ENCODE measurements around the gene SARDH. TPM values are rescaled to one million over a fixed set of nuclear protein-coding genes. Genes with fewer than 3 reads are reported as not detected.

The SARDH gene
- total and polyA plus RNA-seq, 7 experiments from 2014 or later, result 0.73 to 27.2 (median 11.0) TPM

GRCh38 chr9:133658442-133659431 lies 79.4 kb downstream of the SARDH start:
- Histone ChIP-seq H3K27me3 (ENCODE audit: control insufficient read depth in 2 of 2, insufficient read depth in 2 of 2, low read length in 2 of 2) (no peaks in the 10 kb centered on the region), H3K4me3 (ENCODE audit: low read length) (peak overlapping the region; percentile 17), H3K9me3 (ENCODE audit: control insufficient read depth in 2 of 3, low read length in 3 of 3) (no peaks in the 10 kb centered on the region), H3K27ac (ENCODE audit: low read depth, low read length) (no peak overlapping the region), H3K4me1 (ENCODE audit: control insufficient read depth in 2 of 2, insufficient read depth in 2 of 2, low read length in 2 of 2) (peaks cover 0 to 42% of the 10 kb centered on the region in 2 donors), H3K36me3 (ENCODE audit: control insufficient read depth in 2 of 3, insufficient read depth in 3 of 3, low read length in 3 of 3) (peaks cover 0 to 5% (median 0%) of the 10 kb centered on the region in 3 experiments)
- peaks cover 0 to 48% (median 0%) of the 10 kb centered on the region in 5 donors for H3K27me3 Mint-ChIP-seq
- H3K4me1 Mint-ChIP-seq, result peaks cover 2 to 51% (median 43%) of the 10 kb centered on the region in 7 donors
- no peaks in the 10 kb centered on the region for H3K9me3 Mint-ChIP-seq
- ChIA-PET POLR2A (interaction anchor here (0.6 to 4.9 kb wide), 9 partner anchors 18 to 362 kb away, joined by 3 to 39 read pairs (median 3); no protein-coding TSS in a partner anchor), CTCF (interaction anchor here (0.6 to 2.8 kb wide), 8 partner anchors 25 to 84 kb away, joined by 3 to 10 read pairs (median 4); no protein-coding TSS in a partner anchor)
- ATAC-seq (no peak), DNase-seq (peak in 1 of 9 donors; percentile 12)
- intact Hi-C loops (cut with micrococcal nuclease), result loop anchor here in 1 of 2 donors (5.0 kb wide), 2 partner anchors 44 to 69 kb away; no protein-coding TSS in a partner anchor
- peak overlapping the region in 9 of 10 donors; percentile 74 to 82 (median 76) for H3K4me3 Mint-ChIP-seq
- no peaks in the 10 kb centered on the region for H3K36me3 Mint-ChIP-seq
- H3K27ac Mint-ChIP-seq, result peak overlapping the region in 8 of 9 donors; percentile 36 to 91 (median 81)

DNA sequence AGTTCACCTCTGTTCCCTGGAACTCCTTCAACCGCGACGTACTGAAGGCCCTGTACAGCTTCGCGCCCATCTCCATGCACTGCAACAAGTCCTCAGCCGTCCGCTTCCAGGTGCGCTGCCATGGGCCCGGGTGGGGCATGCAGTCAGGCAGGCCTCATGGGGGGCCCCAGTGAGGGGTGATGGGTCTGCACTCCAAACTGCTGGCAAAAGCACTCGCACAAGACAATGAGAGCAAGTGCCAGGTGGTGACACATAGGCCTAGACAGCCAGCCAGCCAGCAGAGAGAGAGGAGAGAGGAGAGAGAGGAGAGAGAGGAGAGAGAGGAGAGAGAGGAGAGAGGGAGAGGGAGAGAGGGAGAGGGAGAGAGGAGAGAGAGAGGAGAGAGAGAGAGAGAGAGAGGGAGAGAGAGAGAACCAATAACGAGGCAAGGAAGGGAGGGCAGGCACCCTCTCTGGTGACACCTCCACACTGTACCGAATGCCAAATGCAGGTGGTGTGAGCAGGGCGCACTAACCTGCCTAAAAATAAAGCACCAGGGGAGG lies 81.0 kb downstream of the SARDH start:
- DNase-seq (peak in 7 of 9 donors; percentile 14 to 39 (median 32)), ATAC-seq (peak; percentile 51)
- intact Hi-C loops (cut with micrococcal nuclease), result loop anchor here in 1 of 2 donors (5.0 kb wide), 2 partner anchors 45 to 70 kb away; no protein-coding TSS in a partner anchor
- Histone ChIP-seq H3K27me3 (ENCODE audit: control insufficient read depth in 2 of 2, insufficient read depth in 2 of 2, low read length in 2 of 2) (no peaks in the 10 kb centered on the region), H3K9me3 (ENCODE audit: control insufficient read depth in 2 of 3, low read length in 3 of 3) (no peaks in the 10 kb centered on the region), H3K36me3 (ENCODE audit: control insufficient read depth in 2 of 3, insufficient read depth in 3 of 3, low read length in 3 of 3) (no peaks in the 10 kb centered on the region), H3K4me1 (ENCODE audit: control insufficient read depth in 2 of 2, insufficient read depth in 2 of 2, low read length in 2 of 2) (peaks cover 0 to 42% of the 10 kb centered on the region in 2 donors), H3K27ac (ENCODE audit: low read depth, low read length) (peak overlapping the region; percentile 56), H3K4me3 (ENCODE audit: low read length) (peak overlapping the region; percentile 6)
- Mint-ChIP-seq H3K36me3 (no peaks in the 10 kb centered on the region), H3K4me1 (peaks cover 2 to 51% (median 43%) of the 10 kb centered on the region in 7 donors), H3K4me3 (peak overlapping the region; percentile 39 to 90 (median 78)), H3K27ac (peak overlapping the region in 8 of 9 donors; percentile 56 to 91 (median 84)), H3K27me3 (peaks cover 0 to 51% (median 0%) of the 10 kb centered on the region in 5 donors), H3K9me3 (no peaks in the 10 kb centered on the region)
- POLR2A ChIA-PET, result interaction anchor here (1.0 to 4.9 kb wide), 9 partner anchors 16 to 59 kb away, joined by 3 to 39 read pairs (median 4); no protein-coding TSS in a partner anchor
- CTCF ChIA-PET, result interaction anchor here (0.7 to 2.8 kb wide), 7 partner anchors 26 to 173 kb away, joined by 3 to 10 read pairs (median 3); no protein-coding TSS in a partner anchor

DNA sequence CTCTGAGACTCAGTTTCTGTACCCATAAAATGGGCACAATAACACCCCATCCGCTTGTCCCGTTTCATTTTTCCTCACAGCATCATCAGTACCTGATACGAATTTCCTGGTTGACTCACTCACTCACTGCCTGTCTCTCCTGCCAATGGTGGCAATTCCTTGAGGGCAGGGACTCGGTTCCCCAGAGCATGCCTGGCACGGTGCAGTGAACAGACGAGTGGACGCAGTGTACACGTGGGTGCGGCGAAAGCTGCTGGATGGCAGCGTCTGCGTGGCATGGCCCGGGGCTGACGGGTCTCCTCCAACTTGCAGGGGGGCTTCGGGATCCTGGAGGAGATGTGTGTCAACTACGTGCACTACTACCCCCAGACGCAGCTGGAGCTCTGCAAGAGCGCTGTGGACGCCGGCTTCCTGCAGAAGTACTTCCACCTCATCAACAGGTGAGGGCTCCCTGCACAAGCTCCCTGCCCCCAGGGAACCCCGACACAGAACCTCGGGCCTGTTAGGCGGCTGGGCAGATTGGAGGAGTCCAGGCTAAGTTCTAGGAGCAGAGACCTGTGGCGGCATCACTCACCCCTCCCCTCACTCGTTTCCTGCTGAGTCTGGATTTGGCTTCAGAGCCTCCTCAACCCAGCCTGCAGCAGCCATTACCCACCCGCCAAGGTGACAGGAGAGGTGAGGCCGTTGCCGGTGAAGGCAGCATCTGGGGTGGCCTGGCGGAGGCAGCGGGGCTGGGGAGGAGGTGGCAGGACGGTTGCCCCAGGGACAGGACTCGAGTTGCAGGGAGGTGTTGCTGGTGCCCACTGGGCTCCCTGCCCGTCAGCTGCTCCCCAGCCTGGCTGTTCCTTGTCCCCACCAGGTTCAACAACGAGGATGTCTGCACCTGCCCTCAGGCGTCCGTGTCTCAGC lies 81.7 kb downstream of the SARDH start:
- ChIA-PET POLR2A (interaction anchor here (0.6 to 4.9 kb wide), 8 partner anchors 20 to 513 kb away, joined by 3 to 39 read pairs (median 4); no protein-coding TSS in a partner anchor), CTCF (interaction anchor here (0.6 to 2.4 kb wide), 11 partner anchors 21 to 172 kb away, joined by 3 to 17 read pairs (median 3); no protein-coding TSS in a partner anchor)
- ATAC-seq (peak; percentile 73), DNase-seq (peak in 8 of 9 donors; percentile 31 to 77 (median 70))
- Histone ChIP-seq H3K4me3 (ENCODE audit: low read length) (peak overlapping the region; percentile 6), H3K36me3 (ENCODE audit: control insufficient read depth in 2 of 3, insufficient read depth in 3 of 3, low read length in 3 of 3) (no peaks in the 10 kb centered on the region), H3K27me3 (ENCODE audit: control insufficient read depth in 2 of 2, insufficient read depth in 2 of 2, low read length in 2 of 2) (no peaks in the 10 kb centered on the region), H3K27ac (ENCODE audit: low read depth, low read length) (peak overlapping the region; percentile 56), H3K4me1 (ENCODE audit: control insufficient read depth in 2 of 2, insufficient read depth in 2 of 2, low read length in 2 of 2) (peaks cover 0 to 42% of the 10 kb centered on the region in 2 donors), H3K9me3 (ENCODE audit: control insufficient read depth in 2 of 3, low read length in 3 of 3) (no peaks in the 10 kb centered on the region)
- Mint-ChIP-seq H3K27me3 (peaks cover 0 to 51% (median 0%) of the 10 kb centered on the region in 5 donors), H3K36me3 (no peaks in the 10 kb centered on the region), H3K4me1 (peaks cover 2 to 51% (median 43%) of the 10 kb centered on the region in 7 donors), H3K9me3 (no peaks in the 10 kb centered on the region), H3K4me3 (peak overlapping the region in 9 of 10 donors; percentile 68 to 90 (median 79)), H3K27ac (peak overlapping the region in 8 of 9 donors; percentile 55 to 91 (median 80))
- intact Hi-C loops (cut with micrococcal nuclease), result loop anchor here (1.0 to 5.0 kb wide), 8 partner anchors 21 to 123 kb away; no protein-coding TSS in a partner anchor

- intact Hi-C loops (cut with micrococcal nuclease), result loop anchor here (1.0 to 5.0 kb wide), 8 partner anchors 22 to 122 kb away; no protein-coding TSS in a partner anchor
- Mint-ChIP-seq H3K9me3 (no peaks in the 10 kb centered on the region), H3K27ac (no peak overlapping the region), H3K4me3 (peak overlapping the region in 1 of 10 donors; percentile 80), H3K27me3 (peaks cover 0 to 51% (median 0%) of the 10 kb centered on the region in 5 donors), H3K4me1 (peaks cover 2 to 51% (median 43%) of the 10 kb centered on the region in 7 donors), H3K36me3 (no peaks in the 10 kb centered on the region)
- no peaks in the 10 kb centered on the region for H3K36me3 ChIP-seq (ENCODE audit: control insufficient read depth in 2 of 3, insufficient read depth in 3 of 3, low read length in 3 of 3)
- no peak for ATAC-seq
- no peaks in the 10 kb centered on the region for H3K27me3 ChIP-seq (ENCODE audit: control insufficient read depth in 2 of 2, insufficient read depth in 2 of 2, low read length in 2 of 2)
- H3K4me1 ChIP-seq (ENCODE audit: control insufficient read depth in 2 of 2, insufficient read depth in 2 of 2, low read length in 2 of 2), result peaks cover 0 to 42% of the 10 kb centered on the region in 2 donors
- no peaks in the 10 kb centered on the region for H3K9me3 ChIP-seq (ENCODE audit: control insufficient read depth in 2 of 3, low read length in 3 of 3)
- H3K4me3 ChIP-seq (ENCODE audit: low read length), result no peak overlapping the region
- ChIA-PET POLR2A (interaction anchor here (0.8 to 4.9 kb wide), 6 partner anchors 21 to 72 kb away, joined by 3 to 39 read pairs (median 6); no protein-coding TSS in a partner anchor), CTCF (interaction anchor here (0.6 to 2.4 kb wide), 9 partner anchors 28 to 94 kb away, joined by 3 to 17 read pairs (median 5); no protein-coding TSS in a partner anchor)
- DNase-seq, result no peak
- no peak overlapping the region for H3K27ac ChIP-seq (ENCODE audit: low read depth, low read length)
These were observed 82.5 kb downstream of the SARDH start for GRCh38 chr9:133655701-133656100.

DNA sequence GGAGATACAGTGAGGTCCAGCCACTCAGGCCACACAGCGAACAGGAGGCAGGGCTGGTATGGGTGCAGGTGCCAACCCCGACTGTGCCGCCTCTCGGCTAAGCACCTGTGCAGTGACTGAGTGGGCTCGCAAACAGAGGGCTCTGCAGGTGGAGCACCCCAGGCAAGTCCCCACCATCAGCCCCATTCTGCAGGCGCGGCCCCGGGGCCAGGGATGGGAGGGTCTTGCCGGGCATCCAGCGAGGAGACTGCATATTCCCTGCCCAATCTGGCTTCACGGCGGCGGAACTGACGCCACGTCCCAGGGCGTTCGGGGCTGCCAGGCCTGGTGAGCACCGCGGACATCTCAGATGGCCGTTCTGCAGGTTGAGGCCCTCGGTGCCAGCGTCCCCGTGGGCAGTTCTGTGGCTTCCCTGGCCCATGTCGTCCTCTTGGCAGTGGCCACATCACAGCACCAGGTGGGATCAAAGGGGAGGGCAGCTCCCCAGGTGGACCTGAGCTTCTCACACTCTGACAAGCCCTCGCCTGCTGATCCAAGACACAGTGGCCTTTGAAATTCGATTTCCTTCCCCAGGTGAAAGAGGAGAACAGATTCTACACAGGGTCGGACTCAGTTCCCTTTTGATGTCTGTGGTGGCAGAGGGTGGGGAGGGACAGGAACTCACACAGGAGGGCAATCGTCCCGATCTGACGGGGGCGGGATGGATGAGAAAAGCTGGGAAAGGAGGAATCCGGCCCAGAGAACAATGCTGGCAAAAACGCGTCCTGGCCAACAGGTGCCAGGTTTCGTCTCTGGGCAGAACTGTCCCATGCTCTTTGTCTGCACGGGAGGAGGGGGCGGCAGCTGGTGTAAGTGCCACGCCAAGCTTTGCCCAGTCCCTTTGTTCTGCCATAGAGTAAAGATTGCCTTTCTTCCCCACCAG lies 83.2 kb downstream of the SARDH start:
- no peaks in the 10 kb centered on the region for H3K9me3 ChIP-seq (ENCODE audit: control insufficient read depth in 2 of 3, low read length in 3 of 3)
- H3K27ac ChIP-seq (ENCODE audit: low read depth, low read length), result no peak overlapping the region
- H3K9me3 Mint-ChIP-seq, result no peaks in the 10 kb centered on the region
- POLR2A ChIA-PET, result interaction anchor here (0.8 to 3.5 kb wide), 4 partner anchors 22 to 73 kb away, joined by 3 to 16 read pairs (median 3); no protein-coding TSS in a partner anchor
- intact Hi-C loops (cut with micrococcal nuclease), result loop anchor here in 1 of 2 donors (5.0 kb wide), 2 partner anchors 47 to 72 kb away; no protein-coding TSS in a partner anchor
- H3K36me3 Mint-ChIP-seq, result no peaks in the 10 kb centered on the region
- H3K4me3 ChIP-seq (ENCODE audit: low read length), result no peak overlapping the region
- ATAC-seq (no peak), DNase-seq (no peak)
- H3K36me3 ChIP-seq (ENCODE audit: control insufficient read depth in 2 of 3, insufficient read depth in 3 of 3, low read length in 3 of 3), result no peaks in the 10 kb centered on the region
- CTCF ChIA-PET, result interaction anchor here (1.0 to 2.4 kb wide), 4 partner anchors 47 to 71 kb away, joined by 5 to 17 read pairs (median 6); no protein-coding TSS in a partner anchor
- no peaks in the 10 kb centered on the region for H3K27me3 ChIP-seq (ENCODE audit: control insufficient read depth in 2 of 2, insufficient read depth in 2 of 2, low read length in 2 of 2)
- peaks cover 0 to 42% of the 10 kb centered on the region in 2 donors for H3K4me1 ChIP-seq (ENCODE audit: control insufficient read depth in 2 of 2, insufficient read depth in 2 of 2, low read length in 2 of 2)
- peak overlapping the region in 3 of 10 donors; percentile 22 to 63 (median 27) for H3K4me3 Mint-ChIP-seq
- H3K27me3 Mint-ChIP-seq, result peaks cover 0 to 50% (median 0%) of the 10 kb centered on the region in 5 donors
- peak overlapping the region in 4 of 9 donors; percentile 5 to 66 (median 60) for H3K27ac Mint-ChIP-seq
- peaks cover 2 to 50% (median 43%) of the 10 kb centered on the region in 7 donors for H3K4me1 Mint-ChIP-seq
